HG03064 (cell line): Measurements from ENCODE around the gene PSG1.
"Not testable (repeated sequence)": the region's sequence is repeated elsewhere in the genome, so short reads cannot be mapped to it uniquely, and the experiment has no call there.

Source experiments
- ATAC-seq: cut with Tn5 transposase; IDR thresholded peaks from one replicate; pipeline ENCODE4 v1.9.1; 2021; ENCODE audit warnings: low read depth; ENCODE audit not compliant: unreplicated experiment

Gene PSG1

GRCh38 chr19:42831221-42832019 is 48.1 kb downstream of the PSG1 start:
- ATAC-seq = no peak

- ATAC-seq = not testable (repeated sequence)
These were observed 58.1 kb downstream of the PSG1 start for GRCh38 chr19:42821306-42821977.

GRCh38 chr19:42819960-42820650 is 59.4 kb downstream of the PSG1 start:
- not testable (repeated sequence) for ATAC-seq

- no peak for ATAC-seq
These were observed 62.6 kb downstream of the PSG1 start for GRCh38 chr19:42816894-42817293.
